Body of pancreas (tissue), 4 donors: ENCODE results near the gene RNF213.

ENCODE experiments used
- POLR2A ChIP-seq, 3 donors: fragments of 450-650 bp; IDR thresholded peaks; one replicate each; pipeline ENCODE4 v1.6.1; 2016; ENCODE audit warnings: antibody characterized with exemption in 3 of 3, mild to moderate bottlenecking in 2 of 3
- TF ChIP-seq, protein P1 (sequence below), 7 experiments: fragments of 450-650 bp in 4 of 7; fragments of 200-600 bp in 3 of 7; sonication (generic) in 3 of 7; IDR thresholded peaks; one replicate each; pipeline ENCODE4 v1.5.1; 2016 to 2019; ENCODE audit warnings: antibody characterized with exemption in 7 of 7

DNA sequence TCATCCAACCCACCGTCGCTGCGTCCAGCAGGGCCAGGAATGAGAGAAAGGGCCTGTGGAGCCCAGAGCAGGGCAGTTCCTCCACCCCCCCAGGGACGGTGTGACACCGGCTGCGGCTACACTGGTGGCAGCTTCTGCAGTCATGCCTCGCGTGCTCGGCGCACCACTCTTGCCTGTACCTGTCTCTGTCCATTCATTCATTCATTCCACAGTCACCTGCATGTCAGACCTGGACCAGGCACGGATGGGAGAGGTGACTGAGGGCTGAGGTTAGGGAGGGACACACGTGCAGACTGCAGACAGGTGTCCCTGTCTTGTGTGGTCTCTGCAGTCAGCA, 181.6 kb downstream of the RNF213 start:
- TF ChIP-seq, protein P1, sequence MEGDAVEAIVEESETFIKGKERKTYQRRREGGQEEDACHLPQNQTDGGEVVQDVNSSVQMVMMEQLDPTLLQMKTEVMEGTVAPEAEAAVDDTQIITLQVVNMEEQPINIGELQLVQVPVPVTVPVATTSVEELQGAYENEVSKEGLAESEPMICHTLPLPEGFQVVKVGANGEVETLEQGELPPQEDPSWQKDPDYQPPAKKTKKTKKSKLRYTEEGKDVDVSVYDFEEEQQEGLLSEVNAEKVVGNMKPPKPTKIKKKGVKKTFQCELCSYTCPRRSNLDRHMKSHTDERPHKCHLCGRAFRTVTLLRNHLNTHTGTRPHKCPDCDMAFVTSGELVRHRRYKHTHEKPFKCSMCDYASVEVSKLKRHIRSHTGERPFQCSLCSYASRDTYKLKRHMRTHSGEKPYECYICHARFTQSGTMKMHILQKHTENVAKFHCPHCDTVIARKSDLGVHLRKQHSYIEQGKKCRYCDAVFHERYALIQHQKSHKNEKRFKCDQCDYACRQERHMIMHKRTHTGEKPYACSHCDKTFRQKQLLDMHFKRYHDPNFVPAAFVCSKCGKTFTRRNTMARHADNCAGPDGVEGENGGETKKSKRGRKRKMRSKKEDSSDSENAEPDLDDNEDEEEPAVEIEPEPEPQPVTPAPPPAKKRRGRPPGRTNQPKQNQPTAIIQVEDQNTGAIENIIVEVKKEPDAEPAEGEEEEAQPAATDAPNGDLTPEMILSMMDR (IDR thresholded peaks at IDR 0.05) = no peak
- TF ChIP-seq POLR2A (IDR thresholded peaks at IDR 0.05) = no peak
